ENCODE data around the gene KCNK6. TPM values are rescaled to one million over a fixed set of nuclear protein-coding genes. Genes with fewer than 3 reads are reported as not detected.

The KCNK6 gene
- total RNA-seq, 4 donors from 2014 or later, result 0.67 to 4.4 (median 1.2) TPM

DNA sequence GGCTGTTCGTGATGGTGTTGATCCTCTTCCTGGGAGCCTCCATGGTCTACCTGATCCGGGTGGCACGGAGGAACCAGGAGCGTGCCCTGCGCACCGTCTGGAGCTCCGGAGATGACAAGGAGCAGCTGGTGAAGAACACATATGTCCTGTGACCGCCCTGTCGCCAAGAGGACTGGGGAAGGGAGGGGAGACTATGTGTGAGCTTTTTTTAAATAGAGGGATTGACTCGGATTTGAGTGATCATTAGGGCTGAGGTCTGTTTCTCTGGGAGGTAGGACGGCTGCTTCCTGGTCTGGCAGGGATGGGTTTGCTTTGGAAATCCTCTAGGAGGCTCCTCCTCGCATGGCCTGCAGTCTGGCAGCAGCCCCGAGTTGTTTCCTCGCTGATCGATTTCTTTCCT, 27.8 kb upstream of the KCNK6 start:
- Histone ChIP-seq H3K27me3 (no peaks in the 10 kb centered on the region), H3K36me3 (peaks cover 28% of the 10 kb centered on the region in 2 donors), H3K4me1 (peaks cover 15 to 21% of the 10 kb centered on the region in 2 donors), H3K4me3 (replicated peaks in 1 of 3) (no peak overlapping the region), H3K27ac (peak overlapping the region in 2 of 3 donors; percentile 61 to 80), H3K9me3 (no peaks in the 10 kb centered on the region)
- no peak for DNase-seq
- intact Hi-C loops (cut with DNase I), result no loop called here
- TF ChIP-seq POLR2A (IDR thresholded peaks at IDR 0.05), result no peak
- TF ChIP-seq, protein P1, sequence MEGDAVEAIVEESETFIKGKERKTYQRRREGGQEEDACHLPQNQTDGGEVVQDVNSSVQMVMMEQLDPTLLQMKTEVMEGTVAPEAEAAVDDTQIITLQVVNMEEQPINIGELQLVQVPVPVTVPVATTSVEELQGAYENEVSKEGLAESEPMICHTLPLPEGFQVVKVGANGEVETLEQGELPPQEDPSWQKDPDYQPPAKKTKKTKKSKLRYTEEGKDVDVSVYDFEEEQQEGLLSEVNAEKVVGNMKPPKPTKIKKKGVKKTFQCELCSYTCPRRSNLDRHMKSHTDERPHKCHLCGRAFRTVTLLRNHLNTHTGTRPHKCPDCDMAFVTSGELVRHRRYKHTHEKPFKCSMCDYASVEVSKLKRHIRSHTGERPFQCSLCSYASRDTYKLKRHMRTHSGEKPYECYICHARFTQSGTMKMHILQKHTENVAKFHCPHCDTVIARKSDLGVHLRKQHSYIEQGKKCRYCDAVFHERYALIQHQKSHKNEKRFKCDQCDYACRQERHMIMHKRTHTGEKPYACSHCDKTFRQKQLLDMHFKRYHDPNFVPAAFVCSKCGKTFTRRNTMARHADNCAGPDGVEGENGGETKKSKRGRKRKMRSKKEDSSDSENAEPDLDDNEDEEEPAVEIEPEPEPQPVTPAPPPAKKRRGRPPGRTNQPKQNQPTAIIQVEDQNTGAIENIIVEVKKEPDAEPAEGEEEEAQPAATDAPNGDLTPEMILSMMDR (IDR thresholded peaks at IDR 0.05), result no peak
- WGBS, 2 donors, result 81 to 88% methylated on average over 14 to 15 of the region's 15 CpGs

DNA sequence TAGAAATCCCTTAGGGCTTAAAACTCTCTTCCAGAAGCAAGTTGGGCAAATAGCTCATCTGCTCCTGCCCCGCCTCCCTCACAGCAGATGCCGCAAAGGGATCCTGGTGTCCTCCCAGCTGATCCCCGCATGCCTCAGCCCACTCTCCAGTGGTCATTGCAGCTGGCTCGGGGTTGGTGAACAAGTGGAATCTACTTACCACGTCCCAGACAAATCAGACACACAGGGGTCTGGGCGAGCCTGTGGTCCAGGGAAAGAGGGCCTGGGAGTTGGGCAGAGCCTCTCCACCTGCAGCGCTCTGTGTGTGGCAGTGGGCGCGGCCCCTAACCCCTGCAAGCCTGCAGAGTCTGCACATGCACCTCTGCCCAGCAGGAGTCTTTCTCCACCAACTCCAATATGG, 26.4 kb upstream of the KCNK6 start:
- peaks cover 20% of the 10 kb centered on the region in 2 donors for H3K36me3 ChIP-seq

DNA sequence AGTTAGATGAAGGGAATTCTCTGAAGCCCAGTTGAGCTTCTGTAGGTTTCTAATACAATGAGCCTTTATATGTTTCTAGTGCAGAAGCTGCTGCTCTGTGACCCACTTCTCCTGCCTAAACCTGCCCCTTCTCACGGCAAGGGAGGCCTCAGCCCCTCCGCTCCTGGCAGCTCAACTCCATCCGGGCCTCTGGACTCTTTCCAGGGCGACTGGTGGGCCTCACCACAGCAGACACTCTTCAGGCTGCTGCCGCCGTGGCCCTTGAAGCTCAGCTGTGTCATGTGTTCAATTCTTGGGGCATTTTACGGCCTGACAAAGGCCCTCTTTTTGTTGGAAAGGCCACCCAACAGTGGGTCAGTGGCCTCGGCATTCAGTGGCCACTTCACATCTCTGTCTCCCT, 25.6 kb upstream of the KCNK6 start:
- TF ChIP-seq POLR2A (IDR thresholded peaks at IDR 0.05), result no peak
- TF ChIP-seq, protein P1 (IDR thresholded peaks at IDR 0.05), result no peak
- no peak for DNase-seq
- Histone ChIP-seq H3K27me3 (no peaks in the 10 kb centered on the region), H3K9me3 (no peaks in the 10 kb centered on the region), H3K27ac (no peak overlapping the region), H3K36me3 (peaks cover 12 to 14% of the 10 kb centered on the region in 2 donors), H3K4me1 (peaks cover 15 to 26% of the 10 kb centered on the region in 2 donors), H3K4me3 (replicated peaks in 1 of 3) (no peak overlapping the region)
- WGBS, 2 donors, result 78 to 81% methylated on average over 8 of the region's 8 CpGs
- intact Hi-C loops (cut with DNase I), result no loop called here

More for the DNA sequence above, 26.4 kb upstream of the KCNK6 start:
- DNase-seq, result no peak
- H3K27ac ChIP-seq, result no peak overlapping the region
- TF ChIP-seq POLR2A (IDR thresholded peaks at IDR 0.05), result no peak
- TF ChIP-seq, protein P1 (IDR thresholded peaks at IDR 0.05), result no peak
- WGBS, 2 donors, result 90 to 98% methylated on average over 9 of the region's 9 CpGs
- no peak overlapping the region for H3K4me3 ChIP-seq (replicated peaks in 1 of 3)
- no peaks in the 10 kb centered on the region for H3K9me3 ChIP-seq
- H3K4me1 ChIP-seq, result peaks cover 15 to 21% of the 10 kb centered on the region in 2 donors
- no peaks in the 10 kb centered on the region for H3K27me3 ChIP-seq
- intact Hi-C loops (cut with DNase I), result no loop called here

DNA sequence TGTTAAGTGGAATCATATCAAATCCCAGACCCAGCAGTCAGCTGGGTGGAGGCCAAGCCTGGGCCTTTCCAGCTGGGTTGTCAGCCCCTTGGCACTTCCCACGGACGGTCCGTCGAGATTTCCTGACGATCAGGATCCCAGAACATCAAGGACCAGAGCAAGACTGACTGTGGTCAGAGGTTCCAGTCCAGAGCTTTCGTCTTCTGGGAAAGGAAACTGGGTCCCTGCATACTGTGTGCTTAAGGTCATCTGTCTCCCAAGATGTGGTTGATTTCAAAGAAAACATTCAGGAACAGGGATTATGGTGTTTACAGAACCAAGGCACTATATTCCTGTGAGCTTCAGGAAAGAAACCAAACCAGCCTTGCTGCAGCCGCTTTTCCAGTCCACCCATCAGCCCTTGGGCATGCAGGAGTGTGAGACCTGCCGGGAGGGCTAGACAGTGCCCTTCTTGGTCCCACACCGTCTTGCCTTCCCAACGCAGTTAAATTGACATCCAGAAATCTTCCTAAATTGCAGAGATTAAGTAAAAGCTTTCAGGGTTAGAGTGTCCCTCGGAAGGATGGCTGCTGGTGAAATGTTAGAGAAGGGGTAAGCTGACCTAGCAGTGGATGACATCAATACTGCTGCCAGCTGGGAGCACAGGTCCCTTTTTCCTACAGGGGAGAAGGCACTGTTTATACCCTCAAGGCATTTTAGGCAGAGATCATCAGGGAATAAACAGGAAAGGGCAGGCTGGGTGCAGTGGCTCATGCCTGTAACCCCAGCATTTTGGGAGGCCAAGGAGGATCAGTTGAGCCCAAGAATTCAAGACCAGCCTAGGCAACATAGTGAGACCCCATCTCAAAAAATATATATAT, 20.6 kb upstream of the KCNK6 start:
- 68 to 78% methylated on average over 7 to 8 of the region's 11 CpGs for WGBS, 2 donors
- Histone ChIP-seq H3K27ac (peak overlapping the region in 1 of 3 donors; percentile 30), H3K27me3 (no peaks in the 10 kb centered on the region), H3K9me3 (no peaks in the 10 kb centered on the region), H3K4me3 (replicated peaks in 1 of 3) (no peak overlapping the region), H3K36me3 (no peaks in the 10 kb centered on the region), H3K4me1 (peaks cover 6 to 18% of the 10 kb centered on the region in 2 donors)
- DNase-seq, result no peak
- TF ChIP-seq POLR2A (IDR thresholded peaks at IDR 0.05), result no peak
- TF ChIP-seq, protein P1 (IDR thresholded peaks at IDR 0.05), result no peak
- intact Hi-C loops (cut with DNase I), result no loop called here

Data from thyroid gland (tissue), 4 donors.